Activated CD8-positive, alpha-beta memory T cell treated with anti-CD3 and anti-CD28 coated beads, Interleukin-2, amount 50 U/mL, for 48 hours (primary cell): ENCODE measurements around the gene AMDHD2.

ENCODE experiments used
- DNase-seq: peaks from one replicate; pipeline ENCODE4 v3.0.0-alpha.2; 2020

Gene AMDHD2

DNA sequence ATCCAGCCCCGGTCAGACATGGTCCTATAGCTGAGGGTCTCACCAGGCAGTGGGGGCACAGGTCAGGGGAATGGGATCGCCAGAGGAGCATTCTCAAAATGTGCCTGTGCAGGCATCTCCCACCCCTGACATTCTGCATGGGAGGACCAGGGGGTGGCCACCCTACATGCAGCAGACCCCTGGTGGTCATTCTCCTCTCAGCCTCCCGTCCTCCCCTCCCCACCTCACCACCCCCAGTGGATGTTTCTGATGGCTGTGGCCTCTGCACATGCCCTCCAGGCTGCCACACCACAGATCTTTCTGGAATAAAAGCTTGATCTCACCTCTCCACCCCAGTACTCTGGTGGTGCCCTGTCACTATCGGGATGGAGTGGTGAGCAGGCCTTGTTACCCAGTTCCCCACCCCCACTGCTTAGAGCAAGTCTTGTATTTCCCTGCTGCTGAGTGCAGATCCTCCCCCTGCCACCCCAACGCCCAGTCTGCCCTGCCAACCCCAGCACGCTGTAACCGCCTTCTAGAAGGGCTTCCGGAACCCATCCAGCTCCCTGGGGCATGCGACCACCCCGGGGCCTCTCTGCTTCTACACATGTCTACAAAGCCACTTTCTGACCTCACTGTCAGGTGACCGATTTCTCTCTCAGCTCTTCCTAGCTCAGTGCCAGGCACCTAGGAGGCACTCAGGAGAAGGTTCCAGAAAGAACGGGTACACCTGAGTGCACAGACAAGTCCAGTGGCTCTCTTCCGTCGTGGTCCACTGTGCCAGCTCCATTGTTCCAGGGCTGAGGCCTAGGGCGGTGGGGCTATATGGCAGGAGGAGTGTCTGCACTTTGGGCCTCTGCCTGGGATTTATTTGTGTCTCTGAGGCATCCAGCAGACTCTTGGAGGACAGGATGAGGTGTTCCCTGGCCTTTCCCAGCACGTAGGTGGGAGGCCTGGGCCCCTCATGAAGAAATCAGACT, 36.0 kb upstream of the AMDHD2 start:
- no peak for DNase-seq

DNA sequence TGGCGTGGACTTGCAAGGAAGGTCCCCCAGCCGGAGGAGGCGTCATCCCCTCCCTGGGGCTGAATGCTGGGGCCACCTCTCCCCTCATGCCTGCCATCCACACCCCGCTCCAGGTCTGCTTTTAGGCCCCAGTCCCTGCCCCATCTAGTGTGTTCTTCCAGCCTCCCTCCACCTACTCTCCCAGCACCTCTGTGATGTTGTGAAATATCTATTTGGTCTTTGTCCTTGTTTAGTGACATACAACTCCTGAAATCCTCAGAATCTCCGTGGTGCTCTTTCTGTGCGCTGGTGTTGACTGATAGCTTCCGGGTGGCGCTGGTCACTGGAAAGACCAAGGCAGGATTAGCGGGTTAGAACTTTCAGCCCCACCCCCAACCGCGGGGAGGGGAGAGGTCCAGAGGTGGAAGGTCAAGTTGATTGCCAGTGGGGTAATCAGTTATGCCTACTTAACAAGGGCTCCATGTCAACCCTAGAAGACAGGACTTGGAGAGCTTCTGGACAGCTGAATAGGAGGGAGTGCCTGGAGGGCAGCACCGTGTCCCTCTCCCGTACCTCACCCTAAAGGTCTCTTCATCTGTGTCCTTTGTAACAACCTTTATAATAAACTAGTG, 35.2 kb upstream of the AMDHD2 start:
- DNase-seq, result no peak

DNA sequence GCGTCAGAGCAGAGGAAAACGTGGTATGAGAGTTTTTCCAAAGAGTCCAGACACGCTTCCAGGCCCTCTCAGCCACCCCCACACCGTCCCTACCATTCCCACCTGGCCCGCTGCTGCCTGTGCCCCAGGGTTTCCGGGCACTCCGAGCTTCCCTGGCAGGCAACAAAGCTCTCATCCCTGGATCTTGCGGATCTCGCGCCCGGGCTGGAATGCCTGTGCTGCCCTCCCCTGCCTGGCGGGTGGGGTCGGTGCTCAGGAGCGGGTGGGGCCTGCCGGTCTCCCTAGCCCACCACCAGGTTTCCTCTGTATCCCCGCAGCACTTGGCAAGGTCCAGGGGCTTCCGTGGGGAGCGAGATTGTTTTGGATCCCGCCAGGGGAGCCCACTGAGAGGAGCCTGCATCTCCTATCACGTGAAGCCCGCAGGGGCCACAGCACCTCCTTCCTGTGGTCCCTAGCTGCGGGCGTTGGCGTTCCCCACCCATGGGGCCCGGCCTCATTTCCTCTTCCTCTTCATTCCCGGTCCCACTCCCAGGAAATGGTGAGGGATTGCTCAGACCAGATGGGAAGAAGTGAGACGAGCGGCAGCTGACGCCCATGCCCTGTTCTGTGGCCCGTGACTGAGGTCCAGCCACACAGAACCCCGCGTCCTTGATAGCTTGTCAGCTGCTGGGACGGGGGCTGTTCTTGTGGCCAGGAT, 34.2 kb upstream of the AMDHD2 start:
- DNase-seq, result no peak

DNA sequence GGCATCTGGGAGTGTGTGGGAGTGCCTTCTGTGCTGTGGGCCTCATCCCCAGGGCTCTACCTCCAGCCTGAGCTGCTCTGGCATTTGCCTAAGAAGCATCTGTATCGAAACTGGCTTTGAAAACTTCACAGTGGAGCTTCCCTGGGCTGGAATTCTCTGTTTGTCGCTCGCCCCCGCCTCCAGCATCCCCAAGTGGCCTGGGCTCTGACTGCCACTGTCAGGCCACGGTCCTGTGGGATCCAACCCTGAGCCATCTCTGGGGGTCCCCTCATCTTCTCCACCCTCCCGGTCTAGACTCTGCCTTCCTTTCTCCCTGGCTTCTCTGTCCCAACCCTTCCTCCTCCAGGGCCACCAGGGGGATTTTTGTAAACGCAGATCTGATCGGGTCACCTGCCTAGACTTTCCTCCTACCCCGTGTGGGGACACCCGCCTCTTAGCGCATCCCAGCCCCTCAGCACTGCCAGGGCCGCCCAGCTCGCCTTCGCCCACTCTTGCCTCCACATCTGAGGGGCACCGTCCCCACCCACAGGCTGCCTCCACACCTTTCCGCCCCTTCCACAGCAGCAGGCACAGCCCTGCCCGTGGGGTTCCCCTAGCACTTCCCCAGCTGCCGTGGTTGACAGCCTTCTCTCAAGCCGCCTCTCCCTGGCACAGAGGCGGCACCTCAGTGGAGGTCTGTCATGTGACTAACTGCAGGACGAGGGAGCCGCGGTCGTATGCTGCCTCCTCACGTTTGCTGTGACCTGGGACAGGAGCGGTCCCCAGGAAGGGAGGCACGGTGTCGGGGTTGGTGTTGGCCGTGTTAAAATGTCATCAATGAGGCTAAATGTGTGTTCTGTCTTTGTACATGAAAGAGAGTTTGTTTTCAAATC, 33.3 kb upstream of the AMDHD2 start:
- DNase-seq, result peak; percentile 83

DNA sequence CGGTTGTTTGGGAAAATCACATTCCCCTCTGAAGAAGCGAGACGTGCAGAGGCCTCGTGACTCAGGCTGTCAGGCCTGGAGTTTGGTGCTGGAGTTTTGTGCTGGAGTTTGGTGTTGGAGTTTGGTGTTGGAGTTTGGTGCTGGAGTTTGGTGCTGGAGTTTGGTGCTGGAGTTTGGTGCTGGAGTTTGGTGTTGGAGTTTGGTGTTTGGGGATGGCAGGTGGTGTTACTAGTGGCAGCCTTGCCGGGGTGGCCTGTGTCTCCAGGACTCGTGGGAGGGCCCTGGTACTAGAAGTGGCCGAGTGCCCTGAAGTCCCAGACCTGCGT, 32.7 kb upstream of the AMDHD2 start:
- no peak for DNase-seq

DNA sequence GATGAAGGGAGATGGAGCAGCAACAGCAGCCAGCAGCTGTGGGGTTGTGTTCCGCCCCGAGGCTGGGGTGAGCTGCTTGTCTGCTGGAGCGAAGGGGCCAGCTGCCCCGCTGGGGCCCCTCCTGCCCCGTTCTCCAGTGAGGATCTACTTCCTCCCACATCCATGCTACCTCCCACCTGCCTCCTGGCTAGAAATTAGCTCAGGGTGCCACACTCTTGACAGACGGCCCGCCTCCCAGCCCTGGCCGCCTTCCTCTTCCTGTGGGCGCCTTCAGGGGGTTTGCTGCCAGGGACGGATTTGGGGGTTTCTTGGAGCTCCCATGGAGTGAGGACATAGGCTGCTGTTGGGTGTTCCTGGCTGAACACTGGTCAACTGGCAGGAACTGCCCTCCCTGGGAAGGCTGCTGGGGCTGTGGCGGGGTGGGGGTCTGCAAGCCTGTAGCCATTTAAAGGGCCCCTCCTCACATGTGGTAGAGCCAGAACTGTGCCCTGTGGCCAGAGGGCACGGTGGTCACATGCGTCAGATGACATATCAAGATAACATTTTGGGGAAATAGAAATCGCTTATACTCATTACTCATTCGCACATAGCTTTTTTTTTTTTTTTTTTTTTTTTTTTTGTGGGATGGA, 32.2 kb upstream of the AMDHD2 start:
- no peak for DNase-seq

DNA sequence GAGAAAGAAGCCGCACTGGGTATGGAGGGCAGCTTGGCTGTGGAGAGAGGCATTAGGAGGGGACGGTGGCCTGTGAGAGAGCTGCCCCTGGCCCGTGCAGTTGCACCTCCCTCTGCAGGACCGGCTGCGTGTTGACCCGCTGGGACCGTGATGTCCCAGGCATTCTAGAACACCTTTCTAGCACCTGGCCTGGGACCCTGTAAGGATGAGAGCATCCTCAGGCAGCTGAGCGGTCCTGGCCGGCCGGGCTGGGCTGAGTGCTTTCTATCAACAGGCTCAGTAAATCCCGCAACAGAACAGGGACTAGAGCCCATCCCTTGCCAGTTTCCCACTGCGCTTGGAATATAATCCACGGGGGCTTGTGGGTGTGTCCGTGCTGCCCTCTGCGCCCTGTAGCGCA, 30.6 kb upstream of the AMDHD2 start:
- no peak for DNase-seq

DNA sequence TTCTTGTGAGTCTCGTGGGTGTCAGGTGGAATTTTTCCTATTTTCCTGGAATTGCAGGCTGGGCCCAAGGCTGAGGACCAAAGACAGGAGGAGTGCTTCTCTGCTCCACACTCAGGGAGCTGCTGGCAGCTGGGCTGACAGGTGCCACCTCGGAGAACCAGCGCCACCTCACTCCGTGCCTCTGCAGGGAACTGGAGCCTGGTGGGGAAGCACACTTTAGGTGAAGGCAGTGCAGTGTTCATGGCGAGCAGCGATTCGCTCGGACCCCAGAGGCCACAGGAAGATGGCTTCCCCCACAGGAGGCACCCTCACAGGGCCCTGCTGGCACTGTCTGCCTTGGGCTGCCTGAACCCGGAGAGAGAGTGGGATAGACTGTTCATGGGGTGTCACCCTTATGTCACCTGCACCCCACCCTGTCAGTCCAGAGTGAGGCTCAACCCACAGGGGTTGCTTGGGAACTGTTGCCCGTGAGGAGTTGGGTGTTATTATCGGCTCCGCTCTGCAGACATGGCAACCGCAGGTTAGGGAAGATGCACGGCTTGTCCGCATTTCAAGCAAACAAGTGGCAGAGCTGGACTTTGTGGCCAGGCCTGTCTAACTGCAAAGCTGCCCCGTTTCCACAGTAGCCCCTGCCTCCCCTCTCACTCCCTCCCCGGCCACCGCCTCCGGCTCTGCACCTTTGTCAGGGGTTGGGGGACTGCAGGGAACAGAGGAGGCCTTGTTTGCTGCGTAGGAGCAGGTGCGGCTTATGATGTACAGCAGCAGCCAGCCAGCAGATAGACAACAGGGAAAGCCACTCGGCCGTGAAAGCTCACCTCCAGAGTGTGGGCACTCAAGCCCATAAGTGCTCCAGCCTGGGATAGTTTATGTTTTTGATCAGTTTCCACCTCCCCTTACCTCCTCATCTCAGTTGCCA, 29.7 kb upstream of the AMDHD2 start:
- DNase-seq, result no peak

DNA sequence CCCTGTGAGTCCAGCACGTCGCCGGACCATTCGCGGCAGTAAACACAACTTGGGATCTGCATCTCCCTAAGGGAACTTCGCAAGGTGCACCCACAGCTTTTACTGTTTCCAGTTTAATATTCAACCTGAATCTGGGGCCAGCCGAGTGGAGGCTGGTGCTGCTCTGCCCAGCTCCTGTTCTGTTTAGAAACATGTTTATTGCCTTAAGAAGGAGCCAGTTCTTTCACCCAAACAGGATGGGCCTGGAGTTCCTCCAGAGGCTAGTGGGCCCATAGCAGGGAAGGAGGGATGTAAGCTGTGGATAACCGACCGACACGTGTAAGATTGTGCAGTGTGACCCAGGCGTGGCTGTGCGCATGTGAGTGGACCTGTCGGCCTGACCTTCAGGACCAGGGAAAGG, 27.9 kb upstream of the AMDHD2 start:
- DNase-seq, result no peak

DNA sequence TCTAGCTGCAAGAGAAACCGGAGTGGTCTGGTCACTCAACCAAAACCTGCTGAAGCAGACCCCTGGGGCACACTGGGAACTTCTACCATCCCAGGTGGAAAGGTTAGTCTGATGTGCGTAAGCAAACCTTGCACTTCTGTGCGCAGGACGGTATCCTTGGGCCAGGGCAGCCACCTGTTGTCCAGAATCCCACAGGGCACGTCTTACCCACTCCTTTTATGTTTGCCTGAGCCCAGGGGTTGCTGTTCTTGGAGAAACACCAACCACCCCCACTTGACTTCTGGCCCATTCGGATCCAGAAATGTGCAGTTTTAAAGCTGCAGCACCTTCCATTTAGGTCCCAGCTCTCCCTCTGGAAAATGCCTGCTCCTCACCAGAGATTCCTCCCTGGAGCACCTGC, 26.6 kb upstream of the AMDHD2 start:
- no peak for DNase-seq

DNA sequence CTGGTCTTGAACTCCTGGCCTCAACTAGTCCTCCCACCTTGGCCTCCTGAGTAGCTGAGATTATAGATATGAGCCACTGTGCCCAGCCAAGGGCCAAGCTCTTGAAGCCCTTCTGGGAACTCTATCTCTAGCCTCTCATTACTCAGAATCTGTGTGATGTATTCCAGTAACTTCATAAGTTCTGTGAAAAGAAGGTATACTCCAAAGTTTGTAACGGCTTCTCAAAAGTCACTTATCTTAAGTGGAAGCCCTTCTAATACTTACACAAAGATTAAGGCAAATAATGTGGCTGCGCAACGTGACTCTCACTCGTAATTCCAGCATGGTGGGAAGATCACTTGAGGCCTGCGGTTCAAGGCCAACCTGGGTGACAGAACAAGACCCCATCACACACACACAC, 25.6 kb upstream of the AMDHD2 start:
- no peak for DNase-seq

DNA sequence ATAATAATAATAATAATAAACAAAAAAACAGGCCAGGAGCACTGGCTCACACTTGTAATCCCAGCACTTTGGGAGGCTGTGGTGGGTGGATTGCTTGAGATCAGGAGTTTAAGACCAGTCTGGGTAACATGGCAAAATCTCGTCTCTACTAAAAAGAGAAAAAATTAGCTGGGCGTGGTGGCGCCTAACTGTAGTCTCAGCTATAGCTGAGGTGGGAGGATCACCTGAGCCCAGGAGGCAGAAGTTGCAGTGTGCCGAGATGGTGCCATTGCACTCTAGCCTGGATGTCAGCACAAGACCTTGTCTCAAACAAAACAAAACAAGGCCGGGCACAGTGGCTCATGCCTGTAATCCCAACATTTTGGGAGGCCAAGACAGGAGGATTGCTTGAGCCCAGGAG, 25.1 kb upstream of the AMDHD2 start:
- no peak for DNase-seq

DNA sequence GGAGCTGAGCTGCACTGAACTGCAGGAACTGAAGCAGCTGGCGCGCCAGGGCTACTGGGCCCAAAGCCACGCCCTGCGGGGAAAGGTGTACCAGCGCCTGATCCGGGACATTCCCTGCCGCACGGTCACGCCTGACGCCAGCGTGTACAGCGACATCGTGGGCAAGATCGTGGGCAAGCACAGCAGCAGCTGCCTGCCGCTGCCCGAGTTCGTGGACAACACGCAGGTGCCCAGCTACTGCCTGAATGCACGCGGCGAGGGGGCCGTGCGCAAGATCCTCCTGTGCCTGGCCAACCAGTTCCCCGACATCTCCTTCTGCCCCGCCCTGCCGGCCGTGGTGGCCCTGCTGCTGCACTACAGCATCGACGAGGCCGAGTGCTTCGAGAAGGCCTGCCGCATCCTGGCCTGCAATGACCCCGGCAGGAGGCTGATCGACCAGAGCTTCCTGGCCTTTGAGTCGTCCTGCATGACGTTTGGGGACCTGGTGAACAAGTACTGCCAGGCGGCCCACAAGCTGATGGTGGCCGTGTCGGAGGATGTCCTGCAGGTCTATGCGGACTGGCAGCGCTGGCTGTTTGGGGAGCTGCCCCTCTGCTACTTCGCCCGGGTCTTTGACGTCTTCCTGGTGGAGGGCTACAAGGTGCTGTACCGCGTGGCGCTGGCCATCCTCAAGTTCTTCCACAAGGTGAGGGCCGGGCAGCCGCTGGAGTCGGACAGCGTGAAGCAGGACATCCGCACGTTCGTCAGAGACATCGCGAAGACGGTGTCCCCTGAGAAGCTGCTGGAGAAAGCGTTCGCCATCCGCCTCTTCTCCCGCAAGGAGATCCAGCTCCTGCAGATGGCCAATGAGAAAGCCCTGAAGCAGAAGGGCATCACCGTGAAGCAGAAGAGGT, 23.7 kb upstream of the AMDHD2 start:
- no peak for DNase-seq

DNA sequence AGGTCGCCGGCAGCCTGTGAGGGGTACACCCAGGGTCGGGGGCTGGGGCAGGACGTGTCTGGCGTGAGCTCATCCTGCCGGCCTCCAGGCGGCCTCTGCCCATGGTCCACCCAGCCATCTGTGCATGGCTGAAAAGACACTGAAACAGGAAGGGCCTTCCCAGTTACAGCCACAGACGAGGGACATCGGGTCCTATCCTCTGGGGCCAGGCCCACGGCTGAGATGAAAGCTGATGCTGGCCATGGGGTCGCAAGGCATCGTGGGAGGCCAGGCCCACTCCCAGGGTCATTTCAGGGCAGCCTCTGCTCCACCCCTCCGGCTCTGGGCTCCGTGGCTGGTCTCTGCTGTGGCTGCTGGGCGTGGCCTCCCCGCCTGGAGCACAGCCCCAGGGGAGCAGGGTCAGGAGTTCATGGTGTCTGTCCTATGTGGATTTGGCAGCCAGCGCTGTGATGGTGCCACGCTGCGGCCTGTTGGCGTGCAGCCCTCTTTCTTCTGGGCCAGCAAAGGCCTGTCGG, 23.0 kb upstream of the AMDHD2 start:
- DNase-seq, result no peak

DNA sequence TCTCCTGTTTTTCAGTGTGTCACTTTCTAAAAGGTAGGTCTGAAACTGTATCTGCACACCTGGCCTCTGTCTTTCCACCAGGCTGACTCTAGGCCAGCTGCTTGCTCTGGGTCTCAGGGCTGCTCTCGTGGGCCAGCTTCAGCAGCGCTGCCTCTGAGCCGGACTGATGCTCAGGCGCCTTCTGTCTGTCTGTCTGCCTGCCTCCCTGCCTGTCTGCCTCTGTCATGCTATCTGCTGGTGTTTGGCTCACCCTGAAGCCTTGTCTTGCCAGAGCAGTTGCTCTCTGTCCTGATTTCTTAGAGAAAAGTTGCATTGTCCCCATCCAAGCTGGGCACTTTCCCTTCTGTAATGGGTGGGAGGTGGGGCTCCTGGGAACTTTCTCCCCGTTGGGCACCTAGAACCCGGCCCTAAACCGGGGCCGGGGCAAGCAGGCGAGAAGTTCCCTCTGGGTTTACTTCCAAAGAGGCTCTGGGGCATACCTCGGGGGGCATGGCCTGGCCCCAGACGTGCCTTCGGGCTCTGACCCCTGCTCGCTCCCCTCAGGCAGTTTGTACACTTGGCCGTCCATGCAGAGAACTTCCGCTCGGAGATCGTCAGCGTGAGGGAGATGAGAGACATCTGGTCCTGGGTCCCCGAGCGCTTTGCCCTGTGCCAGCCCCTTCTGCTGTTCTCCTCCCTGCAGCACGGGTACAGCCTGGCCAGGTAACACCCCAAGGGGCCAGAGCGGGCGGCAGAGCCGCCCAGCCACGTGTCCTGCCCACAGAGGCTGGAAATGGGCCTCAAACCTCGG, 22.3 kb upstream of the AMDHD2 start:
- DNase-seq, result no peak

DNA sequence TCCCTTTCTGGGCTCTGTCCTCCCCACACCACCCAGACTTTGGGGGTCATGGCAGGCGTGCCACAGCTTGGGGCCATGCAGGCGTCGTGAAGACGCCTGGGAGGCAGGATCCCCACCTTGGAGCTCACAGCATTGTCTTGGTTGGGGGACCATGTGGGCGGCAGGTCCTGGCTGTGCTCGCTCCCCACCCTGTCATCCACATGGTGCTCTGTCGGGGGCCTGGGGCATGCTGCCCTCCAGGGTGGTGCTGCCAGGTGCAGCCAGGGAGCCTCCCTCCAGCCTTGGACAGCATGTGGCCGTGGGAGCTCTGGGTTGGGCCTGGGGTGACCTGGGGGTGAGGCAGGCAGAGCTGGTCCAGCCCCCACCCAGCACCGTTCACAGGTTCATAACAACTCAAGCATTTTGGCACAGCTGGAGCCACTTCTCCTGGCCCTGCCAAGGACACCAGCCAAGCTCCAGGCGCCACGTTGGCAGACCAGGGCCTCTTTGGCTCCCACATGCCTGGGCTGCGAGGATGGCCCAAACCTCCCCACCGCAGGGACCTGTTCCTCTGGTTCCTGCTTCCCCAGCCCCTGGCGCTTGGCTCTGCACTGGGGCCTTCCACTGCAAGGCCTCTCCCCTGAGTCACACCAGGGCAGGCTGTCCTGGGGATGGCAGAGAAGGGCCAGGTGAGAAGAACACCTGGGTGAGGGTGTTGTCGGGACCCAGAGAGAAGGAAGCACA, 21.5 kb upstream of the AMDHD2 start:
- DNase-seq, result no peak

DNA sequence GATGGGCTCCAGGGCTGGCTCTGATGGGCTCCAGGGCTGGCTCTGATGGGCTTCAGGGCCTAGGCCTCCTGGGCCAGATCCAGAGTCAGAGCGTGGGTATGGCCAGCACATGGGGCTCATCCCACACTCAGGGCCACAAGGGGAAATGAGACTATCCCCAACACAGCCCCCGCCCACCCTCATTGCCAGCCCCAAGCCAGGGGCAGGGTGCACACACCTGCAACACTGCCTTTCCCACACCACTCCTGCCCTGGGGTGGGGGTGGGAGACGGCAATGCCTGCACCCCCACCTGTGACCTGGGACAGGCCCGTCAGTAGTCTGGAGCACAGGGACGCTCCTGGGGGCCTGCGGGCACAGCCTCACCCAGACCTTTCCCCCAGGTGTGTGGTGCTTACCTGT, 20.7 kb upstream of the AMDHD2 start:
- no peak for DNase-seq

DNA sequence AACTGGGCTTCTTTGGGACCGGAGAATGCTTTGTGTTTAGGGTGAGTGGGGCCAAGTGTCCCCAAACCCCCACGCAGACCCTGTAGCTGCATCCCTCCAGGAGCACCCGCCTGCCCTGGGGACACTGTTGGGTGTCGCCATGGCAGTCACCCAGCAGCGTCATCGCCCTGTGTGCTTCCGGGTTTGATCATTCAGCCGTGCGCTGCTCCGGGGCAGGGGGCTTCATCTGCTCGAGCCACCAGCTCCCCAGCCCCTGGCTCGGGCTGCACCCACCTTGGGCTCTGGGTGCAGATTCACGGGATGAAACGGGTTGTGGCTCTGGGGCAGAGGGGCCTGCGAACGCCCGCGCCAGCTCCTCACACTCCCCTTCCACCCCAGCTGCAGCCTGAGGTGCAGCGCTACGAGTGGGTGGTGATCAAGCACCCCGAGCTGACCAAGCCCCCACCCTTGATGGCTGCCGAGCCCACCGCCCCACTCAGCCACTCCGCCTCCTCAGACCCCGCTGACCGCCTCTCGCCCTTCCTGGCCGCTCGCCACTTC, 20.2 kb upstream of the AMDHD2 start:
- no peak for DNase-seq
